ENCODE measurements around the gene THBD. TPM values are rescaled to one million over a fixed set of nuclear protein-coding genes. Genes with fewer than 3 reads are reported as not detected.
A peak's percentile ranks its signal among the peaks of the same experiment; 100 is the strongest.

THBD gene
- total and polyA plus RNA-seq, 10 donors: 7.2 to 255 (median 61.4) TPM

DNA sequence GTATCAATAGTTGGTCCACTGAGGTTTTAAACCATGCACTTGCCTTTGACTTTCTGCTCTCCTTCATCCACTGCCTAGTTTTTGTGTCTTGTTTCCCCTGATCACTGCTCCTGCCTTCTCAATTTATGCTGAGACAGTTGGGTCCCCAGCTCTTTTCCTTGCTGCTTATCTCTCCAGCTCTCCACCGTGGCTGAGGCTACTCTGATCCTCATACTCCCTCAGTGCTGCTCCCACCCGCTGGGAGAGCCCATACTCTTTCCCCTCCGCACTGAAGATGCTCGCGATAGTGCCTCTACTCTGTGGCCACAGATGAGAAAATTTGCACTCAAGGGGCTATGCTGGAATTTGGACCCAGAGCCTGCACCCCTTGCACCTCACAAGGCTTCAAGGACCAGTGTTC, 3.4 kb upstream of the THBD start:
- Histone ChIP-seq H3K9me3 (peaks cover 0 to 18% (median 13%) of the 10 kb centered on the region in 8 donors), H3K27ac (no peak overlapping the region), H3K36me3 (no peaks in the 10 kb centered on the region), H3K27me3 (replicated peaks in 1 of 7) (peaks cover 0 to 61% (median 24%) of the 10 kb centered on the region in 7 donors), H3K4me3 (no peak overlapping the region), H3K4me1 (peaks cover 0 to 42% (median 29%) of the 10 kb centered on the region in 6 donors)
- intact Hi-C loops (cut with DNase I; ENCODE audit: low total_unique reads): loop anchor here (10.0 kb wide), 1 partner anchor 182 kb away; no protein-coding TSS in a partner anchor
- WGBS, 5 donors: 89 to 95% (median 91%) methylated on average over 5 of the region's 5 CpGs
- TF ChIP-seq CTCF (IDR thresholded peaks at IDR 0.05 in 8 of 11, conservative IDR thresholded peaks at IDR 0.05 in 3 of 11): no peak
- no peak for TF ChIP-seq POLR2AphosphoS5 (IDR thresholded peaks at IDR 0.05)
- TF ChIP-seq POLR2A (IDR thresholded peaks at IDR 0.05): no peak
- DNase-seq: no peak

- 10 to 14% (median 10%) methylated on average over 37 to 46 of the region's 46 CpGs for WGBS, 5 donors
- DNase-seq: peak; percentile 91
- peak in 1 of 3 donors; percentile 19 for TF ChIP-seq POLR2A (IDR thresholded peaks at IDR 0.05)
- peak; percentile 39 to 68 (median 60) for TF ChIP-seq POLR2AphosphoS5 (IDR thresholded peaks at IDR 0.05)
- peak; percentile 16 to 83 (median 68) for TF ChIP-seq CTCF (IDR thresholded peaks at IDR 0.05 in 8 of 11, conservative IDR thresholded peaks at IDR 0.05 in 3 of 11)
- Histone ChIP-seq H3K27me3 (replicated peaks in 1 of 7) (peaks cover 0 to 79% (median 29%) of the 10 kb centered on the region in 7 donors), H3K4me1 (peaks cover 0 to 58% (median 39%) of the 10 kb centered on the region in 6 donors), H3K4me3 (peak overlapping the region; percentile 42 to 77 (median 57)), H3K36me3 (peaks cover 0 to 6% (median 0%) of the 10 kb centered on the region in 6 donors), H3K9me3 (peaks cover 0 to 3% (median under 1%) of the 10 kb centered on the region in 8 donors), H3K27ac (peak overlapping the region; percentile 88 to 96 (median 91))
- intact Hi-C loops (cut with DNase I; ENCODE audit: low total_unique reads): loop anchor here (10.0 kb wide), 1 partner anchor 184 kb away; no protein-coding TSS in a partner anchor
These were observed 1.6 kb upstream of the THBD start for GRCh38 chr20:23050847-23051627.

DNA sequence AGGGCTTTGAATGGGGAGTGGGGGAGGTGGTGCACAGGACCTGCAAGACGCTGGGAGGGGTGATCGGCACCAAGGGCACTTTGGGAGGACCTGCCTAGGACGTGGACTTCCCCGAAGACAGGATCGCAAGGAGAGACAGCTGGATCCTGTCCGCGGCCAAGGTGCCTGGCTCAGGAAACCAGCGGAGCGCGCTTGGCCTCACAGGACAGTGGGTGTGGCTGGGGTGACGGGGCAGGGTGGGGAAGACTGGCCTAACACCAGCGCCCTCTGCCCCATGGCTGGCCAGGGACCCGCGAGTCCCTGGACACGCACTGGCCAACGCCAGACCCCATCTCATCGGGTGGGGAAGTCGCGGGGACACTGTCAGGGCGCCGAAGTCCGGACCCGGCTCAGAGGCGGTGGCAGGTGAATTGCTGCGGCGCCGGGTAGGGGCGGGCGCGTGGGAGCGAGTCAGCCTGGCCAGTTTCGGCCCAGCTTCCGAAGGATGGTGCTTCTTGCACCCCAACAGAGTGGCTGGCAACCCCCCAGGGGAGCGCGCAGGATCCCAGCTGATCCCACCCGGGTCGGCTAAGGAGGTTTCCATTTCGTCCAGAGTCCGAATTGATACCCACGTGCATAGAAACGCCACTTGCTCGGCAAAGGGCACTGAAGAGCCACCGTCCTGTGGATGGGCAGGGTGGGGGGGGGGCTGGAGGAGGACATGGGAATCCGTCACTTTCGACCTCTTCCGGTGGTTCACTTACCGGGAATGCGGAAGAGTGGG, 785 bp upstream of the THBD start:
- peaks cover 0 to 64% (median 41%) of the 10 kb centered on the region in 6 donors for H3K4me1 ChIP-seq
- intact Hi-C loops (cut with DNase I; ENCODE audit: low total_unique reads): loop anchor here (10.0 kb wide), 1 partner anchor 185 kb away; no protein-coding TSS in a partner anchor

More for the DNA sequence above, 785 bp upstream of the THBD start:
- peaks cover 0 to 13% (median 0%) of the 10 kb centered on the region in 6 donors for H3K36me3 ChIP-seq
- peak overlapping the region; percentile 42 to 77 (median 57) for H3K4me3 ChIP-seq
- 0 to 3% (median 2%) methylated on average over 16 to 48 of the region's 48 CpGs for WGBS, 5 donors
- no peak for TF ChIP-seq POLR2A (IDR thresholded peaks at IDR 0.05)
- TF ChIP-seq CTCF (IDR thresholded peaks at IDR 0.05 in 8 of 11, conservative IDR thresholded peaks at IDR 0.05 in 3 of 11): no peak
- no peak for TF ChIP-seq POLR2AphosphoS5 (IDR thresholded peaks at IDR 0.05)
- H3K27me3 ChIP-seq (replicated peaks in 1 of 7): peaks cover 0 to 85% (median 29%) of the 10 kb centered on the region in 7 donors
- H3K27ac ChIP-seq: peak overlapping the region; percentile 88 to 96 (median 91)
- DNase-seq: peak; percentile 92
- H3K9me3 ChIP-seq: no peaks in the 10 kb centered on the region

Measured in spleen (tissue), 11 donors.